CD14-positive monocyte (primary cell): ENCODE data around the gene SASH1. TPM values are rescaled to one million over a fixed set of nuclear protein-coding genes. Genes with fewer than 3 reads are reported as not detected.
A peak's percentile ranks its signal among the peaks of the same experiment; 100 is the strongest.

Experiments used
- DNase-seq, 3 donors: peaks; one replicate each; pipeline ENCODE4 v3.0.0-alpha.2; 2011 to 2022
- H2AFZ ChIP-seq: 2 replicates; pipeline ENCODE4 v1.6.0; 2012; ENCODE audit warnings: mild to moderate bottlenecking, low read depth, low read length, inconsistent platforms; ENCODE audit not compliant: insufficient read depth, poor library complexity, severe bottlenecking
- H3K27ac ChIP-seq, 2 donors: 1 replicate in 1 of 2; 2 replicates in 1 of 2; pipeline ENCODE4 v1.5.1; 2012 to 2013; ENCODE audit warnings: low read length in 2 of 2, control low read depth in 1 of 2, inconsistent platforms in 1 of 2, low read depth in 1 of 2, mild to moderate bottlenecking in 1 of 2
- H3K27me3 ChIP-seq, 2 donors: one replicate each; pipeline versions ENCODE4 v1.6.0 to v1.6.1; 2011 to 2013; ENCODE audit warnings: low read length in 2 of 2; ENCODE audit not compliant: control insufficient read depth in 2 of 2, insufficient read depth in 2 of 2
- H3K36me3 ChIP-seq, 2 donors: replicated peaks in 1 of 2; 1 replicate in 1 of 2; 2 replicates in 1 of 2; pipeline versions ENCODE4 v1.5.1 to v1.6.1; 2012 to 2013; ENCODE audit warnings: low read length in 2 of 2, control low read depth in 1 of 2, inconsistent platforms in 1 of 2, mild to moderate bottlenecking in 1 of 2; ENCODE audit not compliant: insufficient read depth in 2 of 2, control insufficient read depth in 1 of 2
- H3K4me1 ChIP-seq, 2 donors: 1 replicate in 1 of 2; 2 replicates in 1 of 2; pipeline versions ENCODE4 v1.5.1 to v1.6.1; 2012 to 2013; ENCODE audit warnings: low read length in 2 of 2, control low read depth in 1 of 2, inconsistent platforms in 1 of 2, mild to moderate bottlenecking in 1 of 2, moderate library complexity in 1 of 2; ENCODE audit not compliant: insufficient read depth in 2 of 2, control insufficient read depth in 1 of 2
- H3K4me2 ChIP-seq: replicated peaks from 2 replicates; pipeline ENCODE3; 2012; ENCODE audit warnings: low read length, moderate library complexity, mild to moderate bottlenecking; ENCODE audit not compliant: poor library complexity, severe bottlenecking; ENCODE audit errors: extremely low read depth
- H3K4me3 ChIP-seq, 3 experiments: fragments of 200-600 bp in 1 of 3; sonication (generic) in 1 of 3; replicated peaks in 1 of 3; 1 replicate in 2 of 3; 2 replicates in 1 of 3; pipeline ENCODE4 v1.5.1; 2011 to 2013; ENCODE audit warnings: low read length in 3 of 3, mild to moderate bottlenecking in 3 of 3, control low read depth in 2 of 3, low read depth in 2 of 3, inconsistent platforms in 1 of 3, moderate library complexity in 1 of 3
- H3K79me2 ChIP-seq: 2 replicates; pipeline ENCODE4 v1.6.0; 2012; ENCODE audit warnings: mild to moderate bottlenecking, control low read depth, inconsistent platforms, low read length, moderate library complexity; ENCODE audit not compliant: insufficient read depth
- H3K9ac ChIP-seq: 2 replicates; pipeline ENCODE4 v1.6.0; 2017; ENCODE audit warnings: low read length, mild to moderate bottlenecking; ENCODE audit not compliant: insufficient read depth, poor library complexity, severe bottlenecking
- H3K9me3 ChIP-seq, 2 donors: replicated peaks in 1 of 2; 1 replicate in 1 of 2; 2 replicates in 1 of 2; pipeline versions ENCODE4 v1.5.1 to v1.6.1; 2012 to 2013; ENCODE audit warnings: low read length in 2 of 2, control low read depth in 1 of 2; ENCODE audit not compliant: control insufficient read depth in 1 of 2, insufficient read depth in 1 of 2
- H4K20me1 ChIP-seq: 2 replicates; pipeline ENCODE4 v1.6.0; 2012; ENCODE audit warnings: mild to moderate bottlenecking, low read length, control low read depth, moderate library complexity; ENCODE audit not compliant: insufficient read depth
- H3K27ac Mint-ChIP-seq, 7 donors: one replicate each; pipeline ENCODE4 v1.8.0; 2020; ENCODE audit warnings: mild to moderate bottlenecking in 7 of 7, mixed read lengths in 7 of 7, moderate library complexity in 6 of 7, inconsistent platforms in 2 of 7
- H3K27me3 Mint-ChIP-seq, 3 donors: one replicate each; pipeline ENCODE4 v1.8.0; 2021 to 2022; ENCODE audit warnings: low read depth in 3 of 3, mild to moderate bottlenecking in 3 of 3, mixed read lengths in 3 of 3, moderate library complexity in 3 of 3, inconsistent platforms in 1 of 3
- H3K36me3 Mint-ChIP-seq, 2 donors: one replicate each; pipeline ENCODE4 v1.8.0; 2020; ENCODE audit warnings: mixed read lengths in 2 of 2, inconsistent platforms in 1 of 2, mild to moderate bottlenecking in 1 of 2
- H3K4me1 Mint-ChIP-seq: one replicate; pipeline ENCODE4 v1.8.0; 2020; ENCODE audit warnings: mild to moderate bottlenecking, mixed read lengths
- H3K4me3 Mint-ChIP-seq, 2 donors: one replicate each; pipeline ENCODE4 v1.8.0; 2020; ENCODE audit warnings: mild to moderate bottlenecking in 2 of 2, mixed read lengths in 2 of 2, moderate library complexity in 1 of 2
- H3K9me3 Mint-ChIP-seq, 7 donors: one replicate each; pipeline ENCODE4 v1.8.0; 2020 to 2022; ENCODE audit warnings: mixed read lengths in 7 of 7, mild to moderate bottlenecking in 6 of 7, moderate library complexity in 6 of 7, inconsistent platforms in 2 of 7
- CTCF ChIP-seq: fragments of 200-600 bp; IDR thresholded peaks from one replicate; pipeline ENCODE4 v1.8.0; 2022; ENCODE audit warnings: antibody characterized with exemption, mild to moderate bottlenecking
- WGBS: methylation state at CpG from one replicate; pipeline ENCODE4 v1.1.5; 2013; ENCODE audit warnings: missing lambda C conversion rate; ENCODE audit not compliant: insufficient coverage; 5-methylcytosine and 5-hydroxymethylcytosine counted together
- intact Hi-C, 2 donors: fragments of 100-400 bp; cut with micrococcal nuclease; formaldehyde crosslinking; loops; one replicate each; pipeline versions ENCODE4 v1.15.0 to v1.15.1; 2023
- polyA plus RNA-seq, 3 donors: library from polyadenylated mRNA; depleted of rRNA in 1 of 3; unstranded in 2 of 3; stranded (reverse) in 1 of 3; fragments of 300-500 nt in 2 of 3; fragments of >200 nt in 1 of 3; fragmentation: Illumina TruSeq in 2 of 3; gene quantifications; 1 replicate in 2 of 3; 2 replicates in 1 of 3; pipeline ENCODE4 v1.2.3, GENCODE V29; 2012 to 2021

Gene SASH1
- polyA plus RNA-seq, 3 donors = 0.90 to 5.1 (median 4.7) TPM

- Histone ChIP-seq H3K27ac (no peak overlapping the region), H3K4me2 (no peak overlapping the region), H3K9me3 (no peaks in the 10 kb centered on the region), H3K27me3 (no peaks in the 10 kb centered on the region), H3K4me3 (no peak overlapping the region), H3K79me2 (no peaks in the 10 kb centered on the region), H3K9ac (no peak overlapping the region), H3K4me1 (peaks cover 17% of the 10 kb centered on the region in 2 donors), H3K36me3 (no peaks in the 10 kb centered on the region), H4K20me1 (no peaks in the 10 kb centered on the region), H2AFZ (no peak overlapping the region)
- H3K36me3 Mint-ChIP-seq = no peaks in the 10 kb centered on the region
- 85% methylated on average over 8 of the region's 14 CpGs for WGBS
- H3K9me3 Mint-ChIP-seq = peaks cover 0 to 2% (median 0%) of the 10 kb centered on the region in 7 donors
- peaks cover 2 to 9% (median 6%) of the 10 kb centered on the region in 3 donors for H3K27me3 Mint-ChIP-seq
- H3K27ac Mint-ChIP-seq = no peak overlapping the region
- no peak for DNase-seq
- H3K4me3 Mint-ChIP-seq = no peak overlapping the region
- H3K4me1 Mint-ChIP-seq = peaks cover 27% of the 10 kb centered on the region
- intact Hi-C loops = no loop called here
- no peak for TF ChIP-seq CTCF
Observed at GRCh38 chr6:148513145-148514071, 170.8 kb downstream of the SASH1 start.

GRCh38 chr6:148514091-148514845 is 171.6 kb downstream of the SASH1 start:
- intact Hi-C loops = no loop called here
- no peak overlapping the region for H3K4me2 ChIP-seq
- no peaks in the 10 kb centered on the region for H3K9me3 ChIP-seq
- no peak overlapping the region for H3K4me3 ChIP-seq
- H3K79me2 ChIP-seq = no peaks in the 10 kb centered on the region
- WGBS = 98% methylated on average over 7 of the region's 14 CpGs
- H3K27ac ChIP-seq = no peak overlapping the region
- H4K20me1 ChIP-seq = no peaks in the 10 kb centered on the region
- Mint-ChIP-seq H3K4me3 (no peak overlapping the region), H3K36me3 (no peaks in the 10 kb centered on the region), H3K9me3 (peaks cover 0 to under 1% (median 0%) of the 10 kb centered on the region in 7 donors), H3K4me1 (peaks cover 22% of the 10 kb centered on the region), H3K27me3 (peaks cover under 1 to 9% (median 4%) of the 10 kb centered on the region in 3 donors), H3K27ac (peak overlapping the region in 1 of 7 donors; percentile 42)
- H3K4me1 ChIP-seq = peaks cover 11 to 16% of the 10 kb centered on the region in 2 donors
- H3K36me3 ChIP-seq = no peaks in the 10 kb centered on the region
- no peak overlapping the region for H2AFZ ChIP-seq
- H3K9ac ChIP-seq = no peak overlapping the region
- no peaks in the 10 kb centered on the region for H3K27me3 ChIP-seq
- no peak for TF ChIP-seq CTCF
- DNase-seq = no peak
